A549 (cell line): ENCODE results near the gene POLRMT. TPM values are rescaled to one million over a fixed set of nuclear protein-coding genes. Genes with fewer than 3 reads are reported as not detected.

Experiments used
- ATAC-seq, 2 experiments: fragments of 200-7000 bp in 1 of 2; fragments of >200 bp in 1 of 2; cut with Nextera tagmentation in 1 of 2; cut with Tn5 transposase in 1 of 2; 3 replicates each; pipeline versions ENCODE4 v1.8.0 to v1.9.1; 2018 to 2020; ENCODE audit warnings: mild to moderate bottlenecking in 1 of 2, moderate library complexity in 1 of 2
- CTCF ChIA-PET: fragments of 300-600 bp; sonication (Branson Sonifier 250); formaldehyde crosslinking; extraction: SDS; loops from one replicate; lab custom pipeline; 2021; ENCODE audit warnings: antibody characterized with exemption, inconsistent platforms; lab: Yijun Ruan, JAX
- POLR2A ChIA-PET: fragments of 350-600 bp; formaldehyde crosslinking; extraction: SDS; loops from one replicate; lab custom pipeline; 2021; ENCODE audit warnings: antibody characterized with exemption, inconsistent platforms; lab: Yijun Ruan, JAX
- DNase-seq, 2 experiments: peaks; one replicate each; pipeline versions ENCODE4 v3.0.0 to v3.0.0-alpha.2; 2011 to 2016; ENCODE audit warnings: low read depth in 1 of 2, low spot score in 1 of 2
- FAIRE-seq: peaks from 2 replicates; lab custom pipeline; 2011; peaks lifted over from hg19 to GRCh38; lab: Jason Lieb, UNC
- H3K27ac ChIP-seq, 2 experiments: fragments of >200 bp; sonication (Bioruptor Twin); formaldehyde crosslinking; 3 replicates each; pipeline ENCODE4 v1.5.1; 2016 to 2017
- H3K4me1 ChIP-seq: fragments of >200 bp; sonication (Bioruptor Twin); formaldehyde crosslinking; 3 replicates; pipeline ENCODE4 v1.6.1; 2016
- H3K4me2 ChIP-seq: fragments of >200 bp; sonication (Bioruptor Twin); formaldehyde crosslinking; 3 replicates; pipeline ENCODE4 v1.6.1; 2016
- H3K4me3 ChIP-seq: fragments of >200 bp; sonication (Bioruptor Twin); formaldehyde crosslinking; 3 replicates; pipeline ENCODE4 v1.5.1; 2016
- H3K9me3 ChIP-seq: fragments of >200 bp; sonication (Bioruptor Twin); formaldehyde crosslinking; 3 replicates; pipeline ENCODE4 v1.6.1; 2016
- CHD2 ChIP-seq: fragments of 150-350 bp; IDR thresholded peaks from 2 replicates; pipeline ENCODE4 v1.6.1; 2014; ENCODE audit warnings: low read length; ENCODE audit not compliant: partially characterized antibody
- CHD4 ChIP-seq: fragments of 200-600 bp; sonication (generic); IDR thresholded peaks from 2 replicates; pipeline ENCODE4 v1.6.1; 2016; ENCODE audit warnings: antibody characterized with exemption, mild to moderate bottlenecking, borderline replicate concordance
- CTCF ChIP-seq: fragments of >200 bp; sonication (Bioruptor Twin); formaldehyde crosslinking; IDR thresholded peaks from 3 replicates; pipeline ENCODE4 v1.5.1; 2016
- ELK1 ChIP-seq: fragments of 150-350 bp; IDR thresholded peaks from 2 replicates; pipeline ENCODE4 v1.6.1; 2014; ENCODE audit warnings: low read depth, mild to moderate bottlenecking, low read length
- EP300 ChIP-seq, 2 experiments: fragments of >200 bp; sonication (Bioruptor Twin); formaldehyde crosslinking; IDR thresholded peaks; 2 replicates in 1 of 2; 3 replicates in 1 of 2; pipeline ENCODE4 v1.6.1; 2016 to 2017
- FOSL2 ChIP-seq, 2 experiments: fragments of 450-650 bp in 1 of 2; fragments of >200 bp in 1 of 2; sonication (Bioruptor Twin) in 1 of 2; formaldehyde crosslinking; IDR thresholded peaks; 2 replicates each; pipeline versions ENCODE4 v1.5.0 to v1.6.1; 2016 to 2020; ENCODE audit warnings: mild to moderate bottlenecking in 1 of 2, moderate library complexity in 1 of 2
- GATA3 ChIP-seq: IDR thresholded peaks from 2 replicates; pipeline ENCODE4 v1.6.1; 2012; ENCODE audit warnings: borderline replicate concordance
- HDAC2 ChIP-seq: fragments of 200-600 bp; sonication (generic); IDR thresholded peaks from 2 replicates; pipeline ENCODE4 v1.6.1; 2016
- HES2 ChIP-seq: fragments of >200 bp; sonication (Bioruptor Twin); formaldehyde crosslinking; IDR thresholded peaks from 2 replicates; pipeline ENCODE4 v1.6.1; 2016
- HOXA7 ChIP-seq: fragments of 250-450 bp; sonication (Bioruptor Pico); IDR thresholded peaks from 2 replicates; pipeline ENCODE4 v1.5.0; 2020; ENCODE audit warnings: mild to moderate bottlenecking, moderate library complexity
- HOXB5 ChIP-seq: fragments of 250-450 bp; sonication (Bioruptor Pico); IDR thresholded peaks from 2 replicates; pipeline ENCODE4 v1.5.0; 2020; ENCODE audit warnings: mild to moderate bottlenecking, moderate library complexity
- JUN ChIP-seq, 2 experiments: fragments of >200 bp; sonication (Bioruptor Twin); formaldehyde crosslinking; IDR thresholded peaks; 2 replicates in 1 of 2; 3 replicates in 1 of 2; pipeline ENCODE4 v1.6.1; 2016 to 2017
- MYC ChIP-seq: IDR thresholded peaks from 2 replicates; pipeline ENCODE4 v1.6.1; 2012; ENCODE audit warnings: mild to moderate bottlenecking, inconsistent platforms, low read length, improper control_type of control experiment, borderline replicate concordance
- NR3C1 ChIP-seq: fragments of >200 bp; sonication (Bioruptor Twin); formaldehyde crosslinking; IDR thresholded peaks from 3 replicates; pipeline ENCODE4 v1.6.1; 2017
- RAD21 ChIP-seq, 2 experiments: fragments of >200 bp in 1 of 2; sonication (Bioruptor Twin) in 1 of 2; formaldehyde crosslinking in 1 of 2; IDR thresholded peaks in 1 of 2; conservative IDR thresholded peaks in 1 of 2; 2 replicates in 1 of 2; 3 replicates in 1 of 2; pipeline ENCODE4 v1.6.1; 2012 to 2018; ENCODE audit warnings: inconsistent platforms in 1 of 2
- RARB ChIP-seq: fragments of 250-450 bp; sonication (Bioruptor Pico); IDR thresholded peaks from 2 replicates; pipeline ENCODE4 v1.8.0; 2021; ENCODE audit warnings: mild to moderate bottlenecking, moderate library complexity
- REST ChIP-seq: fragments of 200-600 bp; sonication (generic); IDR thresholded peaks from 2 replicates; pipeline ENCODE4 v1.6.1; 2016; ENCODE audit warnings: antibody characterized with exemption, mild to moderate bottlenecking, moderate library complexity
- RNF2 ChIP-seq: fragments of 200-600 bp; sonication (generic); IDR thresholded peaks from 2 replicates; pipeline ENCODE4 v1.6.1; 2016; ENCODE audit warnings: low read depth, mild to moderate bottlenecking, antibody characterized with exemption, moderate library complexity, borderline replicate concordance
- SMC3 ChIP-seq: fragments of >200 bp; sonication (Bioruptor Twin); formaldehyde crosslinking; IDR thresholded peaks from 3 replicates; pipeline ENCODE4 v1.6.1; 2018; ENCODE audit warnings: inconsistent platforms
- TP53 ChIP-seq: fragments of 250-450 bp; sonication (Bioruptor Pico); IDR thresholded peaks from 2 replicates; pipeline ENCODE4 v1.5.0; 2021; ENCODE audit warnings: mild to moderate bottlenecking, moderate library complexity
- WGBS: methylation state at CpG from one replicate; pipeline ENCODE4 v1.1.6; 2017; ENCODE audit errors: missing lambda C conversion rate; 5-methylcytosine and 5-hydroxymethylcytosine counted together
- polyA plus RNA-seq, 4 experiments: library from polyadenylated mRNA; depleted of rRNA in 3 of 4; stranded (reverse); fragments of >200 nt; fragmentation: RNase III in 1 of 4; extraction: RNeasy Plus Mini Kit Qiagen cat#74134 plus additional on column Dnase treatment in 1 of 4; gene quantifications; 2 replicates in 3 of 4; 3 replicates in 1 of 4; pipeline ENCODE4 v1.2.3, GENCODE V29; 2011 to 2017

The POLRMT gene
- polyA plus RNA-seq, 2 of the 4 experiments (the other 2 are of a cell fraction), result 41.9 to 68.8 TPM

GRCh38 chr19:579842-580155 is 53.5 kb downstream of the POLRMT start:
- FAIRE-seq (no peak), ATAC-seq (no peak), DNase-seq (no peak)
- TF ChIP-seq HES2 (no peak), HDAC2 (no peak), RAD21 (conservative IDR thresholded peaks at IDR 0.05 in 1 of 2, IDR thresholded peaks at IDR 0.05 in 1 of 2) (no peak), TP53 (CRISPR knock-in tag) (no peak), CHD2 (no peak), RNF2 (no peak), MYC (no peak), HOXA7 (no peak), REST (no peak), SMC3 (no peak), CHD4 (no peak), RARB (no peak)
- H3K4me1 ChIP-seq, result peaks cover 27% of the 10 kb centered on the region
- no peak overlapping the region for H3K27ac ChIP-seq
- no peak overlapping the region for H3K4me3 ChIP-seq
- ChIA-PET CTCF (no interaction called here), POLR2A (no interaction called here)
- 76% methylated on average over 4 of the region's 11 CpGs for WGBS
- no peak overlapping the region for H3K4me2 ChIP-seq
- no peaks in the 10 kb centered on the region for H3K9me3 ChIP-seq

GRCh38 chr19:579111-579841 is 54.1 kb downstream of the POLRMT start:
- CTCF ChIA-PET, result interaction anchor here (0.9 kb wide), 1 partner anchor 9 kb away, joined by 3 read pairs; no protein-coding TSS in a partner anchor
- POLR2A ChIA-PET, result no interaction called here
- H3K9me3 ChIP-seq, result no peaks in the 10 kb centered on the region
- WGBS, result 86% methylated on average over 23 of the region's 46 CpGs
- ATAC-seq (no peak), DNase-seq (no peak), FAIRE-seq (no peak)
- TF ChIP-seq GATA3 (no peak), JUN (IDR thresholded peaks at IDR 0.05) (no peak), HOXB5 (CRISPR knock-in tag) (no peak), RAD21 (conservative IDR thresholded peaks at IDR 0.05 in 1 of 2, IDR thresholded peaks at IDR 0.05 in 1 of 2) (no peak), ELK1 (no peak), FOSL2 (IDR thresholded peaks at IDR 0.05) (no peak), FOSL2 (CRISPR knock-in tag; IDR thresholded peaks at IDR 0.05) (no peak), EP300 (IDR thresholded peaks at IDR 0.05) (no peak), CTCF (no peak), NR3C1 (no peak)
- peaks cover 33% of the 10 kb centered on the region for H3K4me1 ChIP-seq
- H3K4me2 ChIP-seq, result no peak overlapping the region
- no peak overlapping the region for H3K4me3 ChIP-seq
- H3K27ac ChIP-seq, result no peak overlapping the region
